Adipose tissue (tissue), 3 donors: Measurements from ENCODE around the gene ARHGAP29. TPM values are rescaled to one million over a fixed set of nuclear protein-coding genes. Genes with fewer than 3 reads are reported as not detected.

ENCODE experiments used
- H3K27ac ChIP-seq: one replicate; pipeline ENCODE4 v1.5.1; 2013; ENCODE audit warnings: low read depth, low read length
- WGBS, 3 donors: extraction: QIAGEN DNeasy Blood & Tissue Kit; methylation state at CpG; one replicate each; pipeline ENCODE4 v1.1.7; 2013; 5-methylcytosine and 5-hydroxymethylcytosine counted together
- polyA plus RNA-seq, 3 donors: library from polyadenylated mRNA; stranded (reverse); fragments of 200-250 nt; gene quantifications; one replicate each; pipeline ENCODE4 v1.2.3, GENCODE V29; 2013
- donor health status: healthy with polysubstance abuse.
- donor health status: Bipolar disorder and iron deficiency.
- donor health status: healthy.

Gene ARHGAP29
- polyA plus RNA-seq: 10 to 100 TPM in 2 of 3 donors, 1 to 10 TPM in 1; 5.0 to 19.2 (median 18.3) TPM

GRCh38 chr1:94237291-94238226, at the start of gene ARHGAP29:
Gene ARHGAP29 (minus strand): TSS chr1:94237584. CDS start chr1:94231611, 5,973 bp downstream.
- no peak within 1 kb of the TSS for H3K27ac ChIP-seq
- 2 to 7% (median 6%) methylated on average over 69 to 88 of the region's 88 CpGs for WGBS, 3 donors

GRCh38 chr1:94286864-94287437, 49.6 kb upstream of the ARHGAP29 start:
- no peak overlapping the region for H3K27ac ChIP-seq
- WGBS, 3 donors: 43 to 80% (median 67%) methylated on average over 3 of the region's 3 CpGs

GRCh38 chr1:94285031-94285654, 47.8 kb upstream of the ARHGAP29 start:
- H3K27ac ChIP-seq: no peak overlapping the region
- WGBS, 3 donors: 78 to 92% (median 85%) methylated on average over 4 of the region's 4 CpGs

- 72 to 83% (median 79%) methylated on average over 2 of the region's 2 CpGs for WGBS, 3 donors
- no peak overlapping the region for H3K27ac ChIP-seq
Observed at GRCh38 chr1:94284476-94284875, 47.1 kb upstream of the ARHGAP29 start.

- H3K27ac ChIP-seq: no peak overlapping the region
- WGBS, 3 donors: 89 to 96% (median 90%) methylated on average over 1 of the region's 1 CpG
Observed at GRCh38 chr1:94283462-94283861, 46.1 kb upstream of the ARHGAP29 start.

GRCh38 chr1:94282143-94282711, 44.8 kb upstream of the ARHGAP29 start:
- no peak overlapping the region for H3K27ac ChIP-seq
- 90 to 93% (median 92%) methylated on average over 5 of the region's 5 CpGs for WGBS, 3 donors

- WGBS, 3 donors: 35 to 60% (median 54%) methylated on average over 6 of the region's 6 CpGs
- no peak overlapping the region for H3K27ac ChIP-seq
Observed at GRCh38 chr1:94281361-94282142, 44.2 kb upstream of the ARHGAP29 start.

GRCh38 chr1:94280541-94280940, 43.2 kb upstream of the ARHGAP29 start:
- 40 to 71% (median 44%) methylated on average over 1 of the region's 1 CpG for WGBS, 3 donors

GRCh38 chr1:94279462-94279861, 42.1 kb upstream of the ARHGAP29 start:
- no peak overlapping the region for H3K27ac ChIP-seq
- WGBS, 3 donors: 94 to 100% (median 96%) methylated on average over 1 of the region's 1 CpG

More at GRCh38 chr1:94280541-94280940, 43.2 kb upstream of the ARHGAP29 start:
- H3K27ac ChIP-seq: no peak overlapping the region

GRCh38 chr1:94279038-94279437, 41.7 kb upstream of the ARHGAP29 start:
- 86 to 97% (median 93%) methylated on average over 1 of the region's 1 CpG for WGBS, 3 donors
- H3K27ac ChIP-seq: no peak overlapping the region

GRCh38 chr1:94276988-94277434, 39.6 kb upstream of the ARHGAP29 start:
- WGBS, 3 donors: 56 to 62% (median 56%) methylated on average over 4 of the region's 4 CpGs

GRCh38 chr1:94275083-94275482, 37.7 kb upstream of the ARHGAP29 start:
- WGBS, 3 donors: 66 to 90% (median 69%) methylated on average over 2 of the region's 2 CpGs
- no peak overlapping the region for H3K27ac ChIP-seq

More at GRCh38 chr1:94276988-94277434, 39.6 kb upstream of the ARHGAP29 start:
- H3K27ac ChIP-seq: no peak overlapping the region

- WGBS, 3 donors: 65 to 78% (median 70%) methylated on average over 2 of the region's 2 CpGs
- no peak overlapping the region for H3K27ac ChIP-seq
Observed at GRCh38 chr1:94274561-94274960, 37.2 kb upstream of the ARHGAP29 start.

- WGBS, 3 donors: 64 to 71% (median 69%) methylated on average over 4 of the region's 4 CpGs
Observed at GRCh38 chr1:94273111-94273510, 35.7 kb upstream of the ARHGAP29 start.

GRCh38 chr1:94272388-94272787, 35.0 kb upstream of the ARHGAP29 start:
- 57 to 86% (median 80%) methylated on average over 1 of the region's 1 CpG for WGBS, 3 donors
- H3K27ac ChIP-seq: no peak overlapping the region

More at GRCh38 chr1:94273111-94273510, 35.7 kb upstream of the ARHGAP29 start:
- no peak overlapping the region for H3K27ac ChIP-seq

GRCh38 chr1:94271373-94271772, 34.0 kb upstream of the ARHGAP29 start:
- no peak overlapping the region for H3K27ac ChIP-seq
- WGBS, 3 donors: 91 to 100% (median 94%) methylated on average over 2 of the region's 2 CpGs

GRCh38 chr1:94270801-94271203, 33.4 kb upstream of the ARHGAP29 start:
- WGBS, 3 donors: 91 to 100% (median 94%) methylated on average over 2 of the region's 2 CpGs
- no peak overlapping the region for H3K27ac ChIP-seq

- no peak overlapping the region for H3K27ac ChIP-seq
- WGBS, 3 donors: 94 to 97% (median 96%) methylated on average over 2 of the region's 2 CpGs
Observed at GRCh38 chr1:94269921-94270320, 32.5 kb upstream of the ARHGAP29 start.
